ENCODE results near the gene IGFN1.
"Not testable (repeated sequence)": the region's sequence is repeated elsewhere in the genome, so short reads cannot be mapped to it uniquely, and the experiment has no call there.

IGFN1 gene

GRCh38 chr1:201163036-201163435 lies 27.6 kb upstream of the IGFN1 start:
- in situ Hi-C loops (cut with MboI; ENCODE audit: low sequenced_read_pairs) = not testable (repeated sequence)

- in situ Hi-C loops (cut with MboI; ENCODE audit: low sequenced_read_pairs) = no loop called here
These were observed 26.9 kb upstream of the IGFN1 start for GRCh38 chr1:201163707-201164106.

GRCh38 chr1:201164645-201165044 lies 26.0 kb upstream of the IGFN1 start:
- in situ Hi-C loops (cut with MboI; ENCODE audit: low sequenced_read_pairs) = no loop called here

GRCh38 chr1:201167041-201167991 lies 23.3 kb upstream of the IGFN1 start:
- in situ Hi-C loops (cut with MboI; ENCODE audit: low sequenced_read_pairs) = no loop called here

GRCh38 chr1:201169203-201169602 lies 21.4 kb upstream of the IGFN1 start:
- in situ Hi-C loops (cut with MboI; ENCODE audit: low sequenced_read_pairs) = no loop called here

- in situ Hi-C loops (cut with MboI; ENCODE audit: low sequenced_read_pairs) = no loop called here
These were observed 20.6 kb upstream of the IGFN1 start for GRCh38 chr1:201169971-201170532.

- in situ Hi-C loops (cut with MboI; ENCODE audit: low sequenced_read_pairs) = no loop called here
These were observed 20.0 kb upstream of the IGFN1 start for GRCh38 chr1:201170533-201171062.

GRCh38 chr1:201171063-201172036 lies 19.3 kb upstream of the IGFN1 start:
- in situ Hi-C loops (cut with MboI; ENCODE audit: low sequenced_read_pairs) = no loop called here

GRCh38 chr1:201172326-201172725 lies 18.3 kb upstream of the IGFN1 start:
- in situ Hi-C loops (cut with MboI; ENCODE audit: low sequenced_read_pairs) = no loop called here

GRCh38 chr1:201172999-201173610 lies 17.5 kb upstream of the IGFN1 start:
- in situ Hi-C loops (cut with MboI; ENCODE audit: low sequenced_read_pairs) = no loop called here

- in situ Hi-C loops (cut with MboI; ENCODE audit: low sequenced_read_pairs) = no loop called here
These were observed 16.9 kb upstream of the IGFN1 start for GRCh38 chr1:201173736-201174135.

GRCh38 chr1:201175820-201176500 lies 14.7 kb upstream of the IGFN1 start:
- in situ Hi-C loops (cut with MboI; ENCODE audit: low sequenced_read_pairs) = no loop called here

GRCh38 chr1:201176940-201177339 lies 13.7 kb upstream of the IGFN1 start:
- in situ Hi-C loops (cut with MboI; ENCODE audit: low sequenced_read_pairs) = no loop called here

GRCh38 chr1:201178718-201179117 lies 11.9 kb upstream of the IGFN1 start:
- in situ Hi-C loops (cut with MboI; ENCODE audit: low sequenced_read_pairs) = no loop called here

- in situ Hi-C loops (cut with MboI; ENCODE audit: low sequenced_read_pairs) = no loop called here
These were observed 10.5 kb upstream of the IGFN1 start for GRCh38 chr1:201180141-201180540.

GRCh38 chr1:201180901-201181300 lies 9.7 kb upstream of the IGFN1 start:
- in situ Hi-C loops (cut with MboI; ENCODE audit: low sequenced_read_pairs) = no loop called here

- in situ Hi-C loops (cut with MboI; ENCODE audit: low sequenced_read_pairs) = no loop called here
These were observed 9.3 kb upstream of the IGFN1 start for GRCh38 chr1:201181323-201181722.

GRCh38 chr1:201181726-201182125 lies 8.9 kb upstream of the IGFN1 start:
- in situ Hi-C loops (cut with MboI; ENCODE audit: low sequenced_read_pairs) = no loop called here

GRCh38 chr1:201183209-201183608 lies 7.4 kb upstream of the IGFN1 start:
- in situ Hi-C loops (cut with MboI; ENCODE audit: low sequenced_read_pairs) = no loop called here

- in situ Hi-C loops (cut with MboI; ENCODE audit: low sequenced_read_pairs) = no loop called here
These were observed 6.9 kb upstream of the IGFN1 start for GRCh38 chr1:201183753-201184152.
